Psoas muscle (tissue), 8 donors: Measurements from ENCODE around the gene FAHD1. TPM values are rescaled to one million over a fixed set of nuclear protein-coding genes. Genes with fewer than 3 reads are reported as not detected.

Experiments
- ATAC-seq, 4 donors: fragments of 200-7000 bp; cut with Tn5 transposase; one replicate each; pipeline ENCODE4 v1.9.1; 2020; ENCODE audit warnings: moderate library complexity in 3 of 4, mild to moderate bottlenecking in 2 of 4
- DNase-seq, 2 donors: peaks; one replicate each; pipeline ENCODE4 v3.0.0-alpha.2; 2020
- H3K27ac ChIP-seq: fragments of 200-600 bp; one replicate; pipeline ENCODE4 v1.8.0; 2022
- H3K27me3 ChIP-seq, 3 donors: fragments of 200-600 bp in 1 of 3; one replicate each; pipeline versions ENCODE4 v1.6.1 to v1.8.0; 2013 to 2022; ENCODE audit warnings: low read length in 2 of 3, mild to moderate bottlenecking in 2 of 3, moderate library complexity in 1 of 3; ENCODE audit not compliant: insufficient read depth in 3 of 3
- H3K36me3 ChIP-seq, 2 donors: fragments of 200-600 bp in 1 of 2; one replicate each; pipeline versions ENCODE4 v1.6.1 to v1.8.0; 2013 to 2022; ENCODE audit warnings: low read depth in 1 of 2, mild to moderate bottlenecking in 1 of 2, moderate library complexity in 1 of 2; ENCODE audit not compliant: insufficient read depth in 1 of 2
- H3K4me1 ChIP-seq: fragments of 200-600 bp; one replicate; pipeline ENCODE4 v1.8.0; 2022
- H3K4me3 ChIP-seq: fragments of 200-600 bp; one replicate; pipeline ENCODE4 v1.8.0; 2022; ENCODE audit warnings: mild to moderate bottlenecking
- H3K9me3 ChIP-seq: fragments of 200-600 bp; one replicate; pipeline ENCODE4 v1.8.0; 2022
- WGBS, 3 donors: extraction: QIAGEN DNeasy Blood & Tissue Kit; methylation state at CpG; one replicate each; pipeline versions ENCODE4 v1.1.6 to v1.1.7; 2013; 5-methylcytosine and 5-hydroxymethylcytosine counted together
- intact Hi-C, 2 donors: fragments of 100-400 bp; cut with DNase I; formaldehyde crosslinking; loops; one replicate each; pipeline versions ENCODE4 v1.11.0 to v1.14.2; 2022
- polyA plus RNA-seq, 3 donors: library from polyadenylated mRNA; stranded (reverse); fragments of 200-250 nt; gene quantifications; one replicate each; pipeline ENCODE4 v1.2.3, GENCODE V29; 2013
- total RNA-seq, 4 donors: library from RNA; stranded (reverse); fragmentation: NEBNext Ultra II Directional in 2 of 4; extraction: Animal tissue kit (Norgen Biotek cat#: 25700) in 2 of 4; gene quantifications; one replicate each; pipeline versions ENCODE4 v1.2.1 to v1.2.4, GENCODE V29; 2021 to 2023
- TF ChIP-seq, protein P1 (sequence below): fragments of 200-600 bp; IDR thresholded peaks from one replicate; pipeline ENCODE4 v1.8.0; 2022; ENCODE audit warnings: antibody characterized with exemption
- donor health status: healthy with polysubstance abuse.
- donor health status: DM: no; HTN: no; CAD: no; lungs with moderate emphysema.
- donor health status: Bipolar disorder and iron deficiency.
- donor health status: healthy.
- donor health status: DM: yes; HTN: yes; CAD: no.
- donor health status: DM: no; HTN: no; CAD: no.
- donor health status: DM: no; HTN: no; CAD: no.
- donor health status: DM: yes; HTN: yes; CAD: no.

Gene FAHD1
- total and polyA plus RNA-seq, 7 donors: 23.2 to 63.8 (median 27.0) TPM

DNA sequence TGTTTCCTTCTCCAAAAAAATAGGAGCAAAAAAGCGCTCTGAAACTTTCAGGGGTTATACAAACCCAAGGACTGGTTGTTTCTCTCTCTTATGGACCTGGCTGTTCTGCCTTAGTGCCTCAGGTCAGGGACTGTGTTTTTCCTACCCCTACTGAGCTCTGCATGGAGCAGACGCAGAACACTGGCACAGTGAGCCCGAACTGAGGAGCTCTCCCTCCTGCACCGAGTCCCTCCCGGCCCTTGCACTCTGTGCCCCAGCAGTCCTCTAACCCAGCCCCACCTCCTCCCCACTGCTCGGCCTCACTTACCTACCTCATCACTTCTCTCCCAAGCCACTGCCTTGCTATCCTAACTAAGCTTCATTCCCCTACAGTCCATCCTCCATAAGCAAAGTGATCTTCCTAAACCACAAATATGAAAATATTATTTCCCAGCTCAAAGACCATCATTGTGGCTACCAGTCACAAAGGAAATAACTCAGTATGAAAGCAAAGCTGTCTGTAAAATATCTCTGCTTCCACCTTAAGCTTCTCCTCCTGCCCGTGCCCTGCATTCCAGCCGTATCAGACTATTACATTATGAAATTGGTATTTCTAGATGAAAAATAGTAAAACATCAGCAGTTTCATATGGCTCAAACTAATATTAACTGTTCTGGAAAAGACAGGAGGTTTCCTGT lies 31.3 kb downstream of the FAHD1 start:
- ATAC-seq (no peak), DNase-seq (no peak)
- no peak overlapping the region for H3K4me3 ChIP-seq
- peaks cover 0 to 51% (median 9%) of the 10 kb centered on the region in 3 donors for H3K27me3 ChIP-seq
- H3K36me3 ChIP-seq: no peaks in the 10 kb centered on the region
- intact Hi-C loops: no loop called here
- no peaks in the 10 kb centered on the region for H3K9me3 ChIP-seq
- TF ChIP-seq, protein P1, sequence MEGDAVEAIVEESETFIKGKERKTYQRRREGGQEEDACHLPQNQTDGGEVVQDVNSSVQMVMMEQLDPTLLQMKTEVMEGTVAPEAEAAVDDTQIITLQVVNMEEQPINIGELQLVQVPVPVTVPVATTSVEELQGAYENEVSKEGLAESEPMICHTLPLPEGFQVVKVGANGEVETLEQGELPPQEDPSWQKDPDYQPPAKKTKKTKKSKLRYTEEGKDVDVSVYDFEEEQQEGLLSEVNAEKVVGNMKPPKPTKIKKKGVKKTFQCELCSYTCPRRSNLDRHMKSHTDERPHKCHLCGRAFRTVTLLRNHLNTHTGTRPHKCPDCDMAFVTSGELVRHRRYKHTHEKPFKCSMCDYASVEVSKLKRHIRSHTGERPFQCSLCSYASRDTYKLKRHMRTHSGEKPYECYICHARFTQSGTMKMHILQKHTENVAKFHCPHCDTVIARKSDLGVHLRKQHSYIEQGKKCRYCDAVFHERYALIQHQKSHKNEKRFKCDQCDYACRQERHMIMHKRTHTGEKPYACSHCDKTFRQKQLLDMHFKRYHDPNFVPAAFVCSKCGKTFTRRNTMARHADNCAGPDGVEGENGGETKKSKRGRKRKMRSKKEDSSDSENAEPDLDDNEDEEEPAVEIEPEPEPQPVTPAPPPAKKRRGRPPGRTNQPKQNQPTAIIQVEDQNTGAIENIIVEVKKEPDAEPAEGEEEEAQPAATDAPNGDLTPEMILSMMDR: no peak
- 8 to 19% (median 12%) methylated on average over 8 of the region's 8 CpGs for WGBS, 3 donors
- no peak overlapping the region for H3K27ac ChIP-seq
- H3K4me1 ChIP-seq: no peaks in the 10 kb centered on the region

DNA sequence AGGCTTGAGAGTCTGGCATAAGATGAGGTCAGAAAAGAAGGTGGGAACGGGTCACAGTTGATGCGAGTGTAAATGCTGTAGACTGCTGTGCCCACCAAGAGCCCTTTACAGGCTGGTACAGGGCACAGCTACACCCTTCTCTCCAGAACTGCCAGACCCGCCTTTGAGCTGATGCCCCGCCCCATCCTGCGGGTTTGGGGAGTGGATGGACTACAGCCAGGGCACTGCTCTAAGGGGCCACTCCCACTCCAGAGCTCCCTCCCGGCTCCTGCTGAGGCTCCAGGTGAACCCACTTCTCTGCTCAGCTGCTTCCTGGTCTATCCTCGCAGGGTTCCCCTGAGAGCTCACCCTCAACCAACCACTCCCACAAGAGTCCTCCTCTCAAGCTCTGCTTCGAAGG lies 32.6 kb downstream of the FAHD1 start:
- TF ChIP-seq, protein P1: no peak
- no peaks in the 10 kb centered on the region for H3K4me1 ChIP-seq
- 20 to 30% (median 27%) methylated on average over 6 to 8 of the region's 8 CpGs for WGBS, 3 donors
- no peak for DNase-seq
- H3K4me3 ChIP-seq: no peak overlapping the region
- intact Hi-C loops: loop anchor here in 1 of 2 donors (5.0 kb wide), 1 partner anchor 73 kb away; no protein-coding TSS in a partner anchor
- H3K27ac ChIP-seq: no peak overlapping the region
- H3K27me3 ChIP-seq: peaks cover 0 to 53% (median 9%) of the 10 kb centered on the region in 3 donors
- no peak for ATAC-seq
- H3K9me3 ChIP-seq: no peaks in the 10 kb centered on the region
- no peaks in the 10 kb centered on the region for H3K36me3 ChIP-seq

DNA sequence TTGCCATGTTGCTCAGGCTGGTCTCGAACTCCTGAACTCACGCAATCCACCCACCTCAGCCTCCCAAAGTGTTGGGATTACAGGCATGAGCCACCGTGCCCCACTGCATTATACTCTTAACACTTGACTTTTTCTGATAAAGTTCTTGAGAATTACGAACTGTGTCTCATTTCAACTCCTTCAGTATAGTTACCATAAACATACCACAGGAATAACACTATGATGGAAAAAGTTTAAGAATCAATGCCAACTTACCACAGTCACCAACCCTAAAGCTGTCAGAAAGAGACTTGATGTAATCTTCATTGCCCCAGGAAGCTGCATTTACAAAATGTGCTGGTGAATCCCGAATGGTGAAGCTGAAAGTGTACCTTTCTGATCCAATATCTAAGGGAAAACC lies 34.7 kb downstream of the FAHD1 start:
- 76 to 77% (median 76%) methylated on average over 5 of the region's 5 CpGs for WGBS, 3 donors
- Histone ChIP-seq H3K27me3 (peaks cover 0 to 55% (median 8%) of the 10 kb centered on the region in 3 donors), H3K9me3 (no peaks in the 10 kb centered on the region), H3K4me3 (no peak overlapping the region), H3K27ac (no peak overlapping the region), H3K4me1 (no peaks in the 10 kb centered on the region), H3K36me3 (no peaks in the 10 kb centered on the region)
- TF ChIP-seq, protein P1: no peak
- intact Hi-C loops: loop anchor here in 1 of 2 donors (5.0 kb wide), 1 partner anchor 71 kb away; no protein-coding TSS in a partner anchor
- DNase-seq: no peak
- ATAC-seq: no peak

DNA sequence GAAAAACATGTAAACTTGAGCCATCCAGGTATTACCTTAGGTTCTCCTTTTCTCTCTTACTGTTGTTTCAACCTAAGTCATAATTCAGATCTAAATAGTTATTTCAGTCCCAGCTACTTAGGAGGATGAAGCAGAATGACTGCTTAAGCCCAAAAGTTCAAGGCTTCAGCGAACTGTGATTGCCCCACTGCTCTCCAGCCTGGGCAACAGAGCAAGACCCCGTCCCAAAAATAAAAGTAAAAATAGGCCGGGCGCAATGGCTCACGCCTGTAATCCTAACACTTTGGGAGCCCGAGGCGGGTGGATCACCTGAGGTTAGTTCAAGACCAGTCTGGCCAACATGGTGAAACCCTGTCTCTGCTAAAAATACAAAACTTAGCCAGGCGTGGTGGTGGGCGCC lies 35.4 kb downstream of the FAHD1 start:
- Histone ChIP-seq H3K9me3 (no peaks in the 10 kb centered on the region), H3K36me3 (no peaks in the 10 kb centered on the region), H3K4me1 (no peaks in the 10 kb centered on the region), H3K27me3 (peaks cover 0 to 55% (median 4%) of the 10 kb centered on the region in 3 donors), H3K4me3 (no peak overlapping the region), H3K27ac (no peak overlapping the region)
- DNase-seq (no peak), ATAC-seq (no peak)
- TF ChIP-seq, protein P1: no peak
- WGBS, 3 donors: 84 to 88% (median 86%) methylated on average over 7 to 9 of the region's 9 CpGs
- intact Hi-C loops: loop anchor here in 1 of 2 donors (5.0 kb wide), 1 partner anchor 70 kb away; no protein-coding TSS in a partner anchor
